Measurements from ENCODE around the gene SUSD6.

The SUSD6 gene

DNA sequence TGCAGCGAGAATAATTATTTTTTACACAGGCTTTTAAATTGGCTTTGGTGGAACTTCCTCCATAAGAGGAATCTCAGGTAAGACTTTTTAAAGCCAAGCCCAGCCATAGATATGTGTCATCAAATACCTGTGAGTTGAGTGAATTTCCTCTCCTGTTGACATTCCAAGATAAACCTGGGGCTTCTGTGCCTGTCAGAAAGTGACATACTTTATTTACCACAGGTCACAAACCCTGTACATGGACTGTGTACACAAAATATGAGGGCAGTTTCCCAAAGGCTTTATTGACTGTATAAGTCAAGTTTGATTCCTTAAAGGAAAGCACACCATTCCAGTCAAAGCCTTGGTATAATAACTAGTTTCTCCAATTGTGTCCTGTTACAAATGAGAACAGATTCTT is 129.7 kb downstream of the SUSD6 start:
- no peaks in the 10 kb centered on the region for H3K27me3 ChIP-seq (ENCODE audit: insufficient read depth, poor library complexity, severe bottlenecking)
- DNase-seq (ENCODE audit: low read depth in 1 of 2, low spot score in 1 of 2), result no peak
- TF ChIP-seq POLR2AphosphoS5 (IDR thresholded peaks at IDR 0.05; ENCODE audit: low read depth), result no peak
- TF ChIP-seq, protein P1, sequence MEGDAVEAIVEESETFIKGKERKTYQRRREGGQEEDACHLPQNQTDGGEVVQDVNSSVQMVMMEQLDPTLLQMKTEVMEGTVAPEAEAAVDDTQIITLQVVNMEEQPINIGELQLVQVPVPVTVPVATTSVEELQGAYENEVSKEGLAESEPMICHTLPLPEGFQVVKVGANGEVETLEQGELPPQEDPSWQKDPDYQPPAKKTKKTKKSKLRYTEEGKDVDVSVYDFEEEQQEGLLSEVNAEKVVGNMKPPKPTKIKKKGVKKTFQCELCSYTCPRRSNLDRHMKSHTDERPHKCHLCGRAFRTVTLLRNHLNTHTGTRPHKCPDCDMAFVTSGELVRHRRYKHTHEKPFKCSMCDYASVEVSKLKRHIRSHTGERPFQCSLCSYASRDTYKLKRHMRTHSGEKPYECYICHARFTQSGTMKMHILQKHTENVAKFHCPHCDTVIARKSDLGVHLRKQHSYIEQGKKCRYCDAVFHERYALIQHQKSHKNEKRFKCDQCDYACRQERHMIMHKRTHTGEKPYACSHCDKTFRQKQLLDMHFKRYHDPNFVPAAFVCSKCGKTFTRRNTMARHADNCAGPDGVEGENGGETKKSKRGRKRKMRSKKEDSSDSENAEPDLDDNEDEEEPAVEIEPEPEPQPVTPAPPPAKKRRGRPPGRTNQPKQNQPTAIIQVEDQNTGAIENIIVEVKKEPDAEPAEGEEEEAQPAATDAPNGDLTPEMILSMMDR (IDR thresholded peaks at IDR 0.05; ENCODE audit: insufficient read depth, low read length), result no peak
- no peak for TF ChIP-seq GABPA (IDR thresholded peaks at IDR 0.05; ENCODE audit: low read depth)
- TF ChIP-seq, protein P2, sequence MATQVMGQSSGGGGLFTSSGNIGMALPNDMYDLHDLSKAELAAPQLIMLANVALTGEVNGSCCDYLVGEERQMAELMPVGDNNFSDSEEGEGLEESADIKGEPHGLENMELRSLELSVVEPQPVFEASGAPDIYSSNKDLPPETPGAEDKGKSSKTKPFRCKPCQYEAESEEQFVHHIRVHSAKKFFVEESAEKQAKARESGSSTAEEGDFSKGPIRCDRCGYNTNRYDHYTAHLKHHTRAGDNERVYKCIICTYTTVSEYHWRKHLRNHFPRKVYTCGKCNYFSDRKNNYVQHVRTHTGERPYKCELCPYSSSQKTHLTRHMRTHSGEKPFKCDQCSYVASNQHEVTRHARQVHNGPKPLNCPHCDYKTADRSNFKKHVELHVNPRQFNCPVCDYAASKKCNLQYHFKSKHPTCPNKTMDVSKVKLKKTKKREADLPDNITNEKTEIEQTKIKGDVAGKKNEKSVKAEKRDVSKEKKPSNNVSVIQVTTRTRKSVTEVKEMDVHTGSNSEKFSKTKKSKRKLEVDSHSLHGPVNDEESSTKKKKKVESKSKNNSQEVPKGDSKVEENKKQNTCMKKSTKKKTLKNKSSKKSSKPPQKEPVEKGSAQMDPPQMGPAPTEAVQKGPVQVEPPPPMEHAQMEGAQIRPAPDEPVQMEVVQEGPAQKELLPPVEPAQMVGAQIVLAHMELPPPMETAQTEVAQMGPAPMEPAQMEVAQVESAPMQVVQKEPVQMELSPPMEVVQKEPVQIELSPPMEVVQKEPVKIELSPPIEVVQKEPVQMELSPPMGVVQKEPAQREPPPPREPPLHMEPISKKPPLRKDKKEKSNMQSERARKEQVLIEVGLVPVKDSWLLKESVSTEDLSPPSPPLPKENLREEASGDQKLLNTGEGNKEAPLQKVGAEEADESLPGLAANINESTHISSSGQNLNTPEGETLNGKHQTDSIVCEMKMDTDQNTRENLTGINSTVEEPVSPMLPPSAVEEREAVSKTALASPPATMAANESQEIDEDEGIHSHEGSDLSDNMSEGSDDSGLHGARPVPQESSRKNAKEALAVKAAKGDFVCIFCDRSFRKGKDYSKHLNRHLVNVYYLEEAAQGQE (IDR thresholded peaks at IDR 0.05; ENCODE audit: insufficient replicate concordance, low read depth), result no peak
- TF ChIP-seq SPI1 (IDR thresholded peaks at IDR 0.05; ENCODE audit: borderline replicate concordance, low read depth), result no peak
- H3K27ac ChIP-seq (replicated peaks), result no peak overlapping the region
- no peak overlapping the region for H3K4me3 ChIP-seq (replicated peaks; ENCODE audit: insufficient read depth, low read length)

DNA sequence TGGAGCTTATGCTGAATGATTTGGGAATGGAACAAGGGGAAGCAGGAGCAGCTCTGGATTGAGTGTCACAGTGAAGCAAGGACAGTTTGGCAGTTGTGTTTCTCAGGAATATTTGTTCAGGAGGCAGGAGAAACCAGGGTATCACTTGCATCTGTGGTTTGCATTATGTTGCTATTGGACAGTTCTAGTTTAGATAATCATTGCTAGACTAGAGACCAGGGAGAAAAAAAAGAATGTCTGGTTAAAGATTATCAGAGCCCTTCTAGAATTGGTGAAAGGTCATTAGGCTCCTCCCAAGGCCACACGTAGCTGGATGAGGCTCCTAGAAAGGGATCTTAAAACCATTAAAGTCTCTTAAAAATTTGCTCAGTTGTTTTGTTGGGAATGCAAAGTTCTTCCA is 138.6 kb downstream of the SUSD6 start:
- H3K27me3 ChIP-seq (ENCODE audit: insufficient read depth, poor library complexity, severe bottlenecking), result no peaks in the 10 kb centered on the region
- TF ChIP-seq, protein P1 (IDR thresholded peaks at IDR 0.05; ENCODE audit: insufficient read depth, low read length), result no peak
- TF ChIP-seq, protein P2 (IDR thresholded peaks at IDR 0.05; ENCODE audit: insufficient replicate concordance, low read depth), result no peak
- TF ChIP-seq GABPA (IDR thresholded peaks at IDR 0.05; ENCODE audit: low read depth) (no peak), POLR2AphosphoS5 (IDR thresholded peaks at IDR 0.05; ENCODE audit: low read depth) (no peak), SPI1 (IDR thresholded peaks at IDR 0.05; ENCODE audit: borderline replicate concordance, low read depth) (no peak)

DNA sequence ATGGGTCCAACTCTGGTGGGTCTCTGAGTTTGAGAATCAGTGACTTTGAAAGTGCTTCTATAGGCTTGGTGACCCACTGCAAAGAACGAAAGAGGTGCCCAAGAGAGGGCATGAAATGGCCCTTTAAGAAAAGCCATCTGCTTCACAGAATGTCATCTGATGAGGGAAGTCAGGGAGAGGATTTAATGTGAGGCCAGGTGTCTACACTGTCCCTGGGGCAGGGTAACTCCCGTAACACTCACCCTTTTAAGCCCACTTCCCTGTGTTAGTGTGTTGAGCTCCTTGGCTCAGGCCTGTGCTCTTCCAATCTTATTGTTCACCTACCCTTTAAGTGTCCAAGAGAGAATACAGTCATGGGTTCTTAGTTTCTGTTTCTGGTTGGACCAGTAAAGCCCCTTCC is 139.1 kb downstream of the SUSD6 start:
- H3K27ac ChIP-seq (replicated peaks), result no peak overlapping the region
- TF ChIP-seq SPI1 (IDR thresholded peaks at IDR 0.05; ENCODE audit: borderline replicate concordance, low read depth) (no peak), GABPA (IDR thresholded peaks at IDR 0.05; ENCODE audit: low read depth) (no peak), POLR2AphosphoS5 (IDR thresholded peaks at IDR 0.05; ENCODE audit: low read depth) (no peak)
- TF ChIP-seq, protein P2 (IDR thresholded peaks at IDR 0.05; ENCODE audit: insufficient replicate concordance, low read depth), result no peak
- TF ChIP-seq, protein P1 (IDR thresholded peaks at IDR 0.05; ENCODE audit: insufficient read depth, low read length), result no peak
- H3K27me3 ChIP-seq (ENCODE audit: insufficient read depth, poor library complexity, severe bottlenecking), result no peaks in the 10 kb centered on the region
- no peak for DNase-seq (ENCODE audit: low read depth in 1 of 2, low spot score in 1 of 2)
- H3K4me3 ChIP-seq (replicated peaks; ENCODE audit: insufficient read depth, low read length), result no peak overlapping the region

More for the DNA sequence above, 138.6 kb downstream of the SUSD6 start:
- no peak overlapping the region for H3K4me3 ChIP-seq (replicated peaks; ENCODE audit: insufficient read depth, low read length)
- no peak for DNase-seq (ENCODE audit: low read depth in 1 of 2, low spot score in 1 of 2)
- H3K27ac ChIP-seq (replicated peaks), result no peak overlapping the region
